ENCODE data around the gene RETN.

Gene RETN

GRCh38 chr19:7709932-7710460, 41.1 kb downstream of the RETN start:
- no peak for DNase-seq

- DNase-seq, result no peak
Observed at GRCh38 chr19:7710616-7711015, 41.8 kb downstream of the RETN start.

GRCh38 chr19:7715671-7716070, 46.8 kb downstream of the RETN start:
- no peak for DNase-seq

GRCh38 chr19:7716762-7717161, 47.9 kb downstream of the RETN start:
- no peak for DNase-seq

GRCh38 chr19:7718668-7719067, 49.8 kb downstream of the RETN start:
- DNase-seq, result no peak
